Stimulated activated CD4-positive, alpha-beta T cell treated with anti-CD3 and anti-CD28 coated beads, Interleukin-15, amount 100 ng/mL, for 48 hours (primary cell): ENCODE measurements around the gene ANKRD11.
A peak's percentile ranks its signal among the peaks of the same experiment; 100 is the strongest.

ENCODE experiments used
- DNase-seq, 2 donors: peaks; one replicate each; pipeline ENCODE4 v3.0.0-alpha.2; 2020; ENCODE audit warnings: low read depth in 2 of 2

ANKRD11 gene

GRCh38 chr16:89241187-89242007 lies 249.0 kb downstream of the ANKRD11 start:
- peak; percentile 63 to 64 for DNase-seq

GRCh38 chr16:89237733-89238132 lies 252.6 kb downstream of the ANKRD11 start:
- DNase-seq, result no peak

- DNase-seq, result no peak
These were observed 256.5 kb downstream of the ANKRD11 start for GRCh38 chr16:89233678-89234490.

- no peak for DNase-seq
These were observed 258.3 kb downstream of the ANKRD11 start for GRCh38 chr16:89232107-89232506.

GRCh38 chr16:89230255-89230654 lies 260.1 kb downstream of the ANKRD11 start:
- no peak for DNase-seq

GRCh38 chr16:89224665-89225064 lies 265.7 kb downstream of the ANKRD11 start:
- DNase-seq, result no peak

GRCh38 chr16:89222931-89223330 lies 267.4 kb downstream of the ANKRD11 start:
- no peak for DNase-seq

- no peak for DNase-seq
These were observed 268.8 kb downstream of the ANKRD11 start for GRCh38 chr16:89221604-89222003.

GRCh38 chr16:89219365-89219764 lies 271.0 kb downstream of the ANKRD11 start:
- no peak for DNase-seq
